ENCODE results near the gene INS.
"Not testable (repeated sequence)": the region's sequence is repeated elsewhere in the genome, so short reads cannot be mapped to it uniquely, and the experiment has no call there.

Gene INS

DNA sequence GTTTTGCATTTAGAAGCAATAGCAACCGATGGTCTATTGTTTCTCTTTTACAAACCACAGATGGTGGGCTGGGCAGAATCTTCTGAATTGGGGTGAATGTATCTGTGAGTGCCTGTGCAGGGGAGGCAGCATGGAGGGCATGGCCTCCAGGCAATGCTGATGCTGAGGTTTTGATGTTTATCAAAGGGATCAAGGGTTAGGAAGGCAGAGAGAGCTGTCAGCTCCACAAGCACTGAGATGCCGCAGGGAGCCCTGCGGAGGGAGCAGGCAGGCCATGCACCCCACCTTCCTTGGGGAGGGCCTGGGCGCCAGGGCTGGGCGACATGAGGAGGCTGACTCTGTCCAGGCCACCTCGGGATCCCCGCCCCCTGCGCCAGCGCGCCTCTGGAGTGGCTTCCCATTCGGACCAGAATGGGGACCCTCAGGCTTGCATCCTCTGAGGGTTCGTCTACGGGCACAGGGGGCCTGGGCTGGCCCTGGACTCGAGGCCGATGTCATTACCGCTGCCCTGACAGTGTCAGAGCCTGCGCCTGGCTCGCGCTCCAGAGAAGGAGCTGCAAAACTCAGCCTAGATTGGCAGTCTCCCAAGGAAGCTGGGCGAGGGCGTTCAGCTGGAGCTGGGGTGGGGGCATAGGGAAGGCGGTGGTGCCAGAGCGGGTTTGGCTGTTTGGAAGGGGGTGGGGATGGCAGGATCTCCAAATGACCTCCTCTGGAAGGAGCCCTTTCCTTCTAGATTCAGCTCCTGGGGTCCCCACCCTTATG lies 24.5 kb upstream of the INS start:
- TF ChIP-seq CTCF (IDR thresholded peaks at IDR 0.05; ENCODE audit: extremely low read depth, missing control alignments), result no peak
- DNase-seq (ENCODE audit: low spot score), result no peak

DNA sequence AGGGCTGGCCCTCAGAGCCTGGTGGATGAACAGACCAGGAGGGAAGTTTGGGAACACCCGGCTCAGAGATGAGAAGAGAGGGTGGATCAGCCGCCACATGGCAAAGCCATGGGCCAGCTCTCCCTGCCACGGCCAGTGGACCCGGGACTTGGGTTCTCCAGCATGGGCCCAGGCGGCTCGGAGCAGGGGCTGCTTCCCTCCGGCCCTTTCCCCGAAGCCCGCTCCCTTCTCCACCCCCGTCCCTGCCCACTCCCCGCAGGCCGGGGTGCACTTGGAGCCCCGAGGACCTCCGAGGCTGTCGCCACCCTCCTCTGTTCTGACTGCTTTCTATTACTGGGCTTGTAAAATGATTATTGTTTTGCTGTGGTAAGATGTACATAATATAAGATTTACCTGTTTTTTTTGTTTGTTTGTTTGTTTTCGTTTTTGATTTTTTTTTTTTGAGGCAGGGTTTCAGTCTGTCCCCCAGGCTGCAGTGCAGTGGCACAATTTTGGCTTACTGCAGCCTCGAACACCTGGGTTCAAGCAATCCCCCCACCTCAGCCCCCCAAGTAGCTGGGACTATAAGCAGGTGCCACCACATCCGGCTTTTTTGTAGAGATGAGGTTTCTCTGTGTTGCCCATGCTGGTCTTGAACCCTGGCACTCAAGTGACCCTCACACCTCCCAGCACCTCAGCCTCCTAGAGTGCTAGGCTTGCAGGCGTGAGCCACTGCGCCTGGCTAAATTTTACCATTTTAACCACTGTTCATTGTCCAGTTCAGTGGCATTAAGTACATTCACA lies 21.9 kb upstream of the INS start:
- TF ChIP-seq CTCF (IDR thresholded peaks at IDR 0.05; ENCODE audit: extremely low read depth, missing control alignments), result no peak
- no peak for DNase-seq (ENCODE audit: low spot score)

DNA sequence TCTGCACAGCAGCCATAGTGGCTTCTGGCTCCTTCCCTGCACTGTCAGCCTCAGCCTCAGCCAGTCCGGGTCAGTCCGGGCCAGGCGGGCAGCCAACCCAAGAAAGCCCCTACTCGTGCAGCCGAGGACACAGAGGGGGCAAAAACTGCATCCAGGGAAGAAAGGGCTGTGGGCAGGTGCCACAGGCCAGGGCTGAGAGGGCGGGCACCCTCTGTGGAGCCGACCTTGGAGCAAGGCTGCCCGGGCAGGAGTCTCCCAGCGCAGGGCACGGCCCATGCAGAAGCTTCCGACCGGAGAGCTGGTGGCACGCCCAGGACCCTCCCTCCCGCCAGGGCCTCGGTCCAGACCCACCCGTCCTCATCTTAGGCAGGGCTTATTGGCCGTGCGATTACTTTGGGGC lies 21.1 kb upstream of the INS start:
- no peak for TF ChIP-seq CTCF (IDR thresholded peaks at IDR 0.05; ENCODE audit: extremely low read depth, missing control alignments)
- no peak for DNase-seq (ENCODE audit: low spot score)

- no peak for DNase-seq (ENCODE audit: low spot score)
- TF ChIP-seq CTCF (IDR thresholded peaks at IDR 0.05; ENCODE audit: extremely low read depth, missing control alignments), result no peak
Measured at GRCh38 chr11:2180789-2181370, 19.9 kb upstream of the INS start.

- TF ChIP-seq CTCF (IDR thresholded peaks at IDR 0.05; ENCODE audit: extremely low read depth, missing control alignments), result no peak
- DNase-seq (ENCODE audit: low spot score), result no peak
Measured at GRCh38 chr11:2180347-2180746, 19.3 kb upstream of the INS start.

DNA sequence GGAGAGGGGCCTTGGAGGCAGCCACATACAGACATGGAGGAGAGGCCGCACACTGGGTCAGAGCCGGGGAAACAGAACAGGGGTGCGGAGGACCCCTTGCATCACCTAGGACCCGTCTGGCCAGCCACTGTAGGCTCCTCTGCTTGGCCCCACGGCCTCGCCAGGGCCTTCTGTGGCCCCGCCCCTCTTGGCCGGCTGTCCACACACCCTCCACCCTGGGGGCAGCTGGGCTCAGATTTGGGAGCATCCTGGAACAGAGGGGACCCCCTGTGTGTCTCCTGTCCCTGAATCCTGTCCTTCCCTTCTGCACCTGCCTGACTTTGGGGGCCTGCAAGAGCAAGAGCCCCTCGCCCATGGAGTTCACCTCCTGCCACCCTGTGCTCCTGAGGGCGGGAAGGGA lies 18.5 kb upstream of the INS start:
- DNase-seq (ENCODE audit: low spot score), result no peak
- TF ChIP-seq CTCF (IDR thresholded peaks at IDR 0.05; ENCODE audit: extremely low read depth, missing control alignments), result no peak

GRCh38 chr11:2178906-2179494 lies 18.0 kb upstream of the INS start:
- TF ChIP-seq CTCF (IDR thresholded peaks at IDR 0.05; ENCODE audit: extremely low read depth, missing control alignments), result no peak
- DNase-seq (ENCODE audit: low spot score), result no peak

- not testable (repeated sequence) for DNase-seq (ENCODE audit: low spot score)
Measured at GRCh38 chr11:2178055-2178773, 17.2 kb upstream of the INS start.
